NCI-H128 (cell line): Measurements from ENCODE around the gene ZNF431.
"Not testable (repeated sequence)": the region's sequence is repeated elsewhere in the genome, so short reads cannot be mapped to it uniquely, and the experiment has no call there.

Experiments used
- DNase-seq: peaks from one replicate; lab custom pipeline; 2025; ENCODE audit not compliant: unreplicated experiment; lab: John Stamatoyannopoulos, UW

Gene ZNF431

DNA sequence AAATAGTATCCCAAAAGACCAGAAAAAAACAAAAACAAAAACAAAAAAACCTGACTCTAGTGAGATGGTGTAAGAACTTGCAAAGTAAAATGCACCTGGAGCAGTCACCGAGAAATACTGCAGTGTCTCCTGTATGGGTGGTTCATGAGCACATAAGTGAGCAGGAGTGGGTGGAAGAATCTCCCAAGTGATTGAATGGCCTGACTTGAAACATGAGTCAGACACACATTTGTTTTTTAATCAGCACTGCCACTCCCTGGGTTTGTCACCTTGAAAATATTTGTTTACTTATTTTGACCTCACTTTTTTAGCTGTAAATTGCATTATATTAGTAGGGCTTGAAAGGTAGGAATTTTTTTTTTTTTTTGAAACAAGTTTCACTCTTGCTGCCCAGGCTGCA is 2.0 kb downstream of the ZNF431 start:
- DNase-seq = no peak

DNA sequence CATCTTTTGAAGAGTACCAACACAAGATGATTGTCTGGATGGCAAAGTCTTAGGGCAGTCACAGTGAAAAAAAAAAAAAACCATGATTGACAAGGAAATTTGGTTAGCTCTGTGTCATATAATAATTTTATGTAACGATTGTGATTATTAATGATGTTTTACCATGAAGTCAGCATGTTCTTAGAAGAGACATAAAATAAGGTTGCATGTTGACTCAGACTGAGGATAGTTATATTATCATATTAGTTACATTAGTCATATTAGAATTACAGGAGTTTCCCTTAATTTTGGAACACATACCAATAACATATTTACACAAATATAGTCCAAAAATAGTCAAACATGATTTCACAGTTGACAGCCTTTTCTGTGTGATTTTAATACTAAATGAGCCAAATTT is 5.7 kb downstream of the ZNF431 start:
- no peak for DNase-seq

DNA sequence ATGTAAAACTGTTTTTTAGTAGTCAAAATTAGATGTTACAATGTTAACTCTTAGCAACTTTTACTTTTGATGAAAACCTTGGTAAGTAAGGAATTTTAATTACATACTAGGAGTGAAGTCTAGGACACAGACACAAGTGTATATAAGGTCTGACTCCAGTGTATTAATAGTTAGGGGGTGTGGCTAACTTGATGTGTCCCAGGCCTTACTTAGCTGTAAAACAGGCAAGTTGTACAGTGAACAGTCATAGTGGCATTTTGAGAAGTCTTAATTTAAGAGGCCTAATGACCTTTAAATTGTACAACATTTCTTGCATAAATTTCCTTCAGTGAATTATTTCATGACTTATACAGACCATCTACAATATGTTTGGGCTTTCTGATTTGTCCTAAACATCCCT is 6.8 kb downstream of the ZNF431 start:
- no peak for DNase-seq

DNA sequence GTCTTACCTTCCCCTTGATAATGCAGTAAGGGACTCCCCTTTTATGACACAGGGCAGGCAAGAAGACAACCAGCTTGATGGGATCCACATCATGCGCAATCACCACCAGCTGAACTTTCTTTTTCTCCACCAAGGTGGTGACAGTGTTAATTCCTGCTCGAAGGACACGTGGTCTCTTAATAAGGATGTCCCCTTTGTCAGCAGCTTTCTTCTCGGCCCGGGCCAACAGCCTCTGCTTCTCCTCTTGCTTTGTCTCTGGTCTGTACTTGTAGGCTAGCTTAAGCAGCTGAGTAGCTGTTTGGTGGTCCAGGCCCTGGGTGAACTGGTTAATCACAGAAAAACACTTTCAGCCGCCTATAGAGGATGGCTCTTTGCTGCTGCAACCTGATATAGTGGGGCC is 8.0 kb downstream of the ZNF431 start:
- no peak for DNase-seq

DNA sequence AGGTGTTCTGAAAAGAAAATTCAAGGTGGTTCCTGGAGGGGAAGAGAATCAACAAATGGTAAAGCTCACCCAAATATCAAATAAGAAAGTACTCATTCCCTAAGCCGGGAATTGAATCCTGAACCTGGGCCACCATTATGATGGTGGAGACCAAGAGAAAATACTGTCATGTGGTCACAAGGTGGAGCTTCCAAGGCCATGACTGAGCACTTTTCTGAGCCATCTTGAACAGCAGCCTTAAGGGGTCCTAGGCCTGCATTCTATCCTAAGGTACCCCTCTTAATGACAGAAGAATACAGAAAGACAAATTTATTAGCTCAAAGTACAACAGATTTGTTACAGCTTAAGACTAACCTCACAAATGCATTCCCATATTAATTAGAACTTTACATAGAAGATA is 9.6 kb downstream of the ZNF431 start:
- no peak for DNase-seq

DNA sequence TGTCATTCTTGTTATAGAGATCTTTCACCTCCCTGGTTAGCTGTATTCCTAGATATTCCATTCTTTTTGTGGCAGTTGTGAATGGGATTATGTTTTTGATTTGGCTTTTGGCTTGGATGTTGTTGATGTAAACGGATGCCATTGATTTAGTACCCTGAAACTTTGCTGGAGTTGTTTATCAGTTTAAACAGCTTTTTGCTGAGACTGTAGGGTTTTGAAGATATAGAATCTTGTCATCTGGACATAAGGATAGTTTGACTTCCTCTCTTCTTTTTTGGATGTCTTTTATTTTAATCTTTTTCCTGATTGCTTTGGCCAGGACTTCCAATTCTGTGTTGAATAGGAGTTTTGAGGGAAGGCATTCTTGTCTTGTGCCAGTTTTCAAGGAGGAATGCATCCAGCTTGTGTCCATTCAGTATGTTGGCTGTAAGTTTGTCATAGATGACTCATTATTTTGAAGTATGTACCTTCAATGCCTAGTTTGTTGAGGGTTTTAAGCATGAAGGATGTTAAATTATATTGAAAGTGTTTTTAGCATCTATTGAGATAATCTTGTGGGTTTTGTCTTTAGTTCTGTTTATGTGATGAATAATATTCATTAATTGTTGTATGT is 16.8 kb downstream of the ZNF431 start:
- DNase-seq = no peak

DNA sequence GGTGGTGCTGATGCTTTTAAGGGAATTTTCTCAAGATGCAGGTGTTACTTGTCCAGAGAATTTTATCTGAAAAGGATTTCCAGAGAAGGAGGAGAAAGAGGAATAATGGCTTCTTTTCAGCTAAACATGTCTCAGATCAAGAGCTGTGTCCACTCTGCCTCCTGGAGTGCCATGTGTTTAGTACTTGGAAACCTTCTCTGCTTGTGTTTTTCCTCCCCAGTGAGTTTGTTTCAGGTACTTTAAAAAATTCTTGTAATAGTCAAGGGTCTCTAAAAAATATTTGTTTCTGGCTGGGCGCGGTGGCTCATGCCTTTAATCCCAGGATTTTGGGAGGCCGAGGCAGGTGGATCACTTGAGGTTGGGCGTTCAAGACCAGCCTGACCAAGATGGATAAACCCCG is 22.7 kb downstream of the ZNF431 start:
- no peak for DNase-seq

DNA sequence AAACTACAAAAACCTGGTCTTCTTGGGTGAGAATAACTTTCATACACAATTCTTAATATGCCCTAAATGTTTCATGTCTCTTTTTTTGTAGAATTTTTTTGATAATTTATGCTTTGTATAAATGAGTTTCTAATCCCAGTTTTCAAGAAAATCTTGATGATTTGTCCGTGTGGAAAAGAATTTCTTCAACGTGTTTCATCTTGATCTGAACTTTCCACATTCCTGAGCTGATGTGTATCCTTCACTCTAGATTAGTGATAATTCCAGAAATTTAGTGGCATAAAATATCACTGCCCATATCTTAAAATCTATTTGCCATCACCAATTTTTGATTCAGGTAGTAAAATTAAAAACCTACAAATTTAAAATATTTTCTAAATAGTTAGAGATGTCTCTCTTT is 24.6 kb downstream of the ZNF431 start:
- DNase-seq = no peak

DNA sequence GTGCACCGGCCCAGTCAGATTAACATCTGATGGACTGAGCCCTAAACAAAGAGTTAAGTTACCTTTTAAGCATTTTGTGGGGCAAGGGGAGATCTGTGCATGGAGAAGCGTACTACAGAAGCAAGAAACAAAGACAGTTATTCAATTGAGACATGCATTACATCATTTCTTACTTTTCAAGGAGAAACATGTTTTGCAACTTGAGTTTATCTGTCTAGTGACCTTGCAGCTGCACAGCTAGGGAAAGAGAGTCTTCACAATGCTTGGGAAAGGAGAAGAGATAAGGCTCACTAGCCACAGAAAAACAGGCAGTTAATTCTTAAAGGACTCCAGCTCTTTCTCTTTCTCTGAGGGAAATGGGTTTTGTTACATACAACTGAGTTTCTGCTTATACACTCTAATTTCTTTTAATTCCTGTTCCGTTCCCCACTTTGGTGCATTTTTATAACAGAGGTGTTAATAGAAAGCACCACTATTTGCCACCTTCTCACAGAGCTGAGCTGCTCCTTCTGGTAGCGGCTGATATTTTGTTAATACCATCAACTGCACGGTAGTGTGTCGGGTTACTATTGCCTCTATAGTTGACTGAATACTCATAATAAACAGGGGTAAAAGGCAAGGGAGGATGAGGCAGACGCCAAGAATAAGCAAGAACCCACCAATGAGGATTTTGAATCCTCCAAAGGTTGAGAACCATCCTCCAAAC is 55.9 kb downstream of the ZNF431 start:
- no peak for DNase-seq

DNA sequence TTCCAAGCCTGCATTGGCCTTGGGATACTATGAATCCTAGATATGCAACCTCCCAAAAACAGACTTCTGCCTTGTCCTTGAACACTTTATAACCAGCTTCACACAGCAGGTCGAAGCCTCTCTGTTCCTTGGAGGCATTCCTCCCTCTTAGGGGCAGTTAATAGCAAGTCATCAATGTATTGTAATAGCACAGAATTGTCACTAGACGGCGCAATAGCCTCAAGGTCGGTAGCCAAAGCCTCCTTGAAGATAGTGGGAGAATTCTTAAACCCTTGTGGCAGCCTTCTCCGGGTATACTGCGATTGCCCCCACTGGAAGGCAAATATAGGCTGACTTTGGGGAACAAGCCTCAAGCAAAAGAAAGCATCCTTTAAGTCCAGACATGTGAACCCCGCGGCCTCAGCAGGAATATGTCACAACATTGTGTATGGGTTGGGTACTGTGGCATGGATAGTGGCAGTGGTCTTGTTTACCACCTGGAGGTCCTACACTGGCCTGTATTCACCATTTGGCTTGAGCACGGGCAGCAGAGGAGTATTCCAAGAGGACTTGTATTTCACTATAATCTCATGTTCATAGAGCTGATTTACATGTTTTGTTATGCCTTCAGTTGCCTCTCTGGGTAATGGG is 61.1 kb downstream of the ZNF431 start:
- DNase-seq = peak; percentile 1

DNA sequence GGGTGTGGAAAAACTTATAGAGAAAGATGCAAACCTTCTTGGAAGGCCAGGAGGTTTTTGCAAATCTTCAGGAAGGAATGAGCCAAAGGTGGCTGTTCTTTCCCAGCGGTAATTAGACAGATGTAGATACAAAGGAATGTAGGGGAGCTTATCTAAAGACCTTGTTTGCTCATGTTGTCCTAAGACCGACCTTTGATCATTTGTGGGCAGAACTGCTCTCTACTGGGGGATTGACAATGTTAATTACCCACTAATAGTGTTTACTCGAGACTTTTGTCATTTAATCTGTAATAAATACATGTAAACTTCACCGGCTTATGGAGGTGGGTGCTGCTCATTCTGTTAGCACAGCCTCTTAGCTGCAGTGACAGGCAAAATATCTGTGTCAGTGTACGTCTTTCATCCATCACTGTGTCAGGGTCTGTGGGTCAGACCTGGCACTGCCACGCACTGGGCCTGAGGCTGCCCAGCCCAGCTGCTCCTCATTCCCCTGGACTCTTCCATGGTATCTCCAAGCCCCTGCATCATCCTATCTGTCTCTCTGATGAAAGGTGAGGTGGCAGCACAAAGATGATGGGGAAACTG is 68.3 kb downstream of the ZNF431 start:
- no peak for DNase-seq

DNA sequence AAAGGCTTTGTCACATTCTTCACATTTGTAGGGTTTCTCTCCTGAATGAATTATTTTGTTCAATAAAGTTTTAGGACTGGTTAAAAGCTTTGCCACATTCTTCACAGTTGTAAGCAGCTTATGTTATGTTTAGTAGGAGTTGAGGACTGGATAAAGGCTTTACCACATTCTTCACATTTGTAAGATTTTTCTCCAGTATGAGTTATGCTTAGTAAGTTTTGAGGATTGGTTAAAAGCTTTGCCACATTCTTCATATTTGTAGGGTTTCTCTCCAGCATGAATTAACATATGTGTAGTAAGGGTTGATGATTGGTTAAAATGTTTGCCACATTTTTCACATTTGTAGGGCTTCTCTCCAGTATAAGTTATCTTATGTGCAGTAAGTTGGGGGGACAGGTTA is 79.9 kb downstream of the ZNF431 start:
- DNase-seq = no peak

DNA sequence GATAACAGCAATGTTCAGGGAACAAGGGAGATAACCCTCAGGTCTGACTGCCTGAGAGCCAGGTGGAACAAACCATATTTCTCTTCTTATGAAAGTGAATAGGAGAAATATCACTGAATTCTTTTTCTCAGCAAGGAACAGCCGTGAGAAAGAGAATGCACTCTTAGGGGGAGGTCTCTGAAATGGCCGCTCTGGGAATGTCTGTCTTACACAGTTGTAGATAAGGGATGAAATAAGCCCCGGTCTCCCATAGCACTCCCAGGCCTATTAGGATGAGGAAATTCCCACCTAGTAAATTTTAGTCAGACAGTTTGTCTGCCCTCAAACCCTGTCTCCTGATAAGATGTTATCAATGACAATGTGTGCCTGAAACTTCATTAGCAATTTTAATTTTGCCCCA is 88.1 kb downstream of the ZNF431 start:
- DNase-seq = not testable (repeated sequence)

DNA sequence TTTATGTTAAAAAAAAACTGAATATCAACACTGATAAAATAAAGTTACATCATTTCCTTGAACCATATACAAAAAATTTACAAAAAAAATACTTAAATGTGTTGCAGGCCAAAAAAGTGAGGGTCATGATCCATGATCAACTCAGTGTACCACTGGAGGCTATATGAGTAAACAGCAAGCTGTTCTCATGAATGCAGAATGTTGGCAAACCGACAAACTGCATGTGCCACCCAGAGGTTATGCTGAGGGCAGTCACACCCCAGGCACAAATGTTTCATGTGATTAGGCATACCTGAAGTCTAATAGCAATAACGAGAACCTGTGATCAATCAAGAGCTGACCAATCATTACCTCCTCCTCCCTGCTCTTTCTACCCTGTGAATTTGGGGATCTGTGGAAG is 91.9 kb downstream of the ZNF431 start:
- no peak for DNase-seq

DNA sequence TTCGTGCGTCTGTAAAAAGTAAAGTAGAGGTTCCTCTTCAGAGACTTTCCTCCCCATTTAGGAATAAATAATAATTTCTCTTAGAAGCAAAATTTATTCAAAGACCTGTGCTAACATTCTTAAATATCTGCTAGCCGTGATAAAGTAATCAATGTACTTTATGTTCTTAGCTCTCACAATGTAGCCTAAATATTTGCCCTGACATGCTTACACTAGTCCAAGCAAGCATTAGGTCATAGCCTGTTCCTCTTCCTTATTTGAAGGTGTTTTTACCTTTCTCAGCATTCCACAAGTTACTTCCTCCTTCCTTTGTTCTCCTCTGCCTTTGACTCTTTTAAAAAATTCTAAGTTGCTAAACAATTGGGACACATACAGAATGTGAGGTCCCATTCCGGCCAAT is 94.9 kb downstream of the ZNF431 start:
- not testable (repeated sequence) for DNase-seq

DNA sequence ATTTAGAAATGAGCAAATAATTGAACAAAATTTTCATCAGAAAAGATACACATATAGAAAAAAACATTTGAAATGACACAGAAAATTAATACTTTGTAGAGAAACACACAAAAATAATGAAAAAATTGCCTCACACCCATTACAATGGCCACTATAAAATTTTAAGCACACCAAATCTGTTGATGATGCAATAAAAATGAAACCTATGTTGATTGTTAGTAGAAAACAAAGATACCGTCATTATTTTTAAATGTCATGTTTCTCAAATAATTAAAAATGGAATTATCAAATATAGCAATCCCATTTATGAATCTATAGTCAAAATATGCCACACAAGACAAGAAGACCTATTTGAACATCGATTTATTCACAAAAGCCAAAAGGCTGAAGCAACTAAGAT is 96.8 kb downstream of the ZNF431 start:
- no peak for DNase-seq
